Prostate gland (tissue), 2 donors: ENCODE data around the gene TM2D1.

Source experiments
- POLR2A ChIP-seq: fragments of 450-650 bp; IDR thresholded peaks from one replicate; pipeline ENCODE4 v1.6.1; 2016; ENCODE audit warnings: antibody characterized with exemption, mild to moderate bottlenecking
- TF ChIP-seq, protein P1 (sequence below), 4 experiments: fragments of 200-600 bp in 2 of 4; fragments of 450-650 bp in 2 of 4; sonication (generic) in 2 of 4; IDR thresholded peaks; 1 replicate in 3 of 4; 2 replicates in 1 of 4; pipeline ENCODE4 v1.5.1; 2016 to 2019; ENCODE audit warnings: antibody characterized with exemption in 4 of 4, mild to moderate bottlenecking in 2 of 4, moderate library complexity in 2 of 4

DNA sequence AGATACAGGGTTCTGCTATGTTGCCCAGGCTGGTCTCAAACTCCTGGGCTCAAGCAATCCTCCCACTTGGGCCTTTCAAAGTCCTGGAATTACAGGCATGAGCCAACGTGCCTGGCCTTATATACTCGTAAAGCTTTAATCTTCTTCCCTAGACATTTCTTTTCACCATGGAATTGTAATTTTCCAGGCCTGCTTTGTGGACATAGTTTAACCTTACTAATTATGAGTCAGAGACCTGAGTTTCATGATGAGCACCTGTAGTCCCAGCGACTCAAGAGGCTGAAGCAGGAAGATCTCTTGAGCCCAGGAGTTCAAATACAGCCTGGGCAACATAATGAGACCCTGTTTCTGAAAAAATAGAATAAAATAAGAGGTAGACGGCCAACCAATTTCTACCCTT, 29.6 kb upstream of the TM2D1 start:
- TF ChIP-seq POLR2A, result no peak
- TF ChIP-seq, protein P1, sequence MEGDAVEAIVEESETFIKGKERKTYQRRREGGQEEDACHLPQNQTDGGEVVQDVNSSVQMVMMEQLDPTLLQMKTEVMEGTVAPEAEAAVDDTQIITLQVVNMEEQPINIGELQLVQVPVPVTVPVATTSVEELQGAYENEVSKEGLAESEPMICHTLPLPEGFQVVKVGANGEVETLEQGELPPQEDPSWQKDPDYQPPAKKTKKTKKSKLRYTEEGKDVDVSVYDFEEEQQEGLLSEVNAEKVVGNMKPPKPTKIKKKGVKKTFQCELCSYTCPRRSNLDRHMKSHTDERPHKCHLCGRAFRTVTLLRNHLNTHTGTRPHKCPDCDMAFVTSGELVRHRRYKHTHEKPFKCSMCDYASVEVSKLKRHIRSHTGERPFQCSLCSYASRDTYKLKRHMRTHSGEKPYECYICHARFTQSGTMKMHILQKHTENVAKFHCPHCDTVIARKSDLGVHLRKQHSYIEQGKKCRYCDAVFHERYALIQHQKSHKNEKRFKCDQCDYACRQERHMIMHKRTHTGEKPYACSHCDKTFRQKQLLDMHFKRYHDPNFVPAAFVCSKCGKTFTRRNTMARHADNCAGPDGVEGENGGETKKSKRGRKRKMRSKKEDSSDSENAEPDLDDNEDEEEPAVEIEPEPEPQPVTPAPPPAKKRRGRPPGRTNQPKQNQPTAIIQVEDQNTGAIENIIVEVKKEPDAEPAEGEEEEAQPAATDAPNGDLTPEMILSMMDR (IDR thresholded peaks at IDR 0.05), result no peak
